Esophagus muscularis mucosa (tissue), 3 donors: ENCODE measurements around the gene SSBP4.

Experiments
- POLR2AphosphoS5 ChIP-seq, 2 donors: sonication (generic); formaldehyde crosslinking; IDR thresholded peaks; one replicate each; pipeline ENCODE4 v1.6.1; 2017; ENCODE audit warnings: antibody characterized with exemption in 2 of 2
- TF ChIP-seq, protein P1 (sequence below), 3 experiments: fragments of 200-600 bp in 2 of 3; fragments of 450-650 bp in 1 of 3; sonication (generic) in 2 of 3; IDR thresholded peaks; one replicate each; pipeline ENCODE4 v1.5.1; 2017 to 2019; ENCODE audit warnings: antibody characterized with exemption in 3 of 3, mild to moderate bottlenecking in 2 of 3, moderate library complexity in 1 of 3

DNA sequence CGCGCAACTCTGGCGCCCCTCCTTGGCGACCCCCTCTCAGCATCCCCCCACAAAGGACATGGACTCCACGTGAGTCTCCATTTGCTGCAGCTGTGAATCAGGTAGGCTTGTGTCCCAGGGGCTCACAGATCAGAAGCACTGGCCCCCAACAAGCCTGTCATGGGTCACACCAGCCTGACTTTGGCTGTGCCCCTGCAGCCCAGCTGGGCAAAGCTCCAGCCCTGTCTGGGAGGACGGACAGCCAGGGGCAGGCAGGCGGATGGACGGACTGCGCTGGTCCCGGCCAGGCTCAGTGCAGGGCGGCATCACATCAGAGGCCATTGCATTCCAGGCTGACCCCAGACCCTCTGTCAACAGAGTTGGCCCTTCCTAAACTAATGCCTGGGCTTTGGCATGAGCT lies 47.2 kb downstream of the SSBP4 start:
- TF ChIP-seq, protein P1, sequence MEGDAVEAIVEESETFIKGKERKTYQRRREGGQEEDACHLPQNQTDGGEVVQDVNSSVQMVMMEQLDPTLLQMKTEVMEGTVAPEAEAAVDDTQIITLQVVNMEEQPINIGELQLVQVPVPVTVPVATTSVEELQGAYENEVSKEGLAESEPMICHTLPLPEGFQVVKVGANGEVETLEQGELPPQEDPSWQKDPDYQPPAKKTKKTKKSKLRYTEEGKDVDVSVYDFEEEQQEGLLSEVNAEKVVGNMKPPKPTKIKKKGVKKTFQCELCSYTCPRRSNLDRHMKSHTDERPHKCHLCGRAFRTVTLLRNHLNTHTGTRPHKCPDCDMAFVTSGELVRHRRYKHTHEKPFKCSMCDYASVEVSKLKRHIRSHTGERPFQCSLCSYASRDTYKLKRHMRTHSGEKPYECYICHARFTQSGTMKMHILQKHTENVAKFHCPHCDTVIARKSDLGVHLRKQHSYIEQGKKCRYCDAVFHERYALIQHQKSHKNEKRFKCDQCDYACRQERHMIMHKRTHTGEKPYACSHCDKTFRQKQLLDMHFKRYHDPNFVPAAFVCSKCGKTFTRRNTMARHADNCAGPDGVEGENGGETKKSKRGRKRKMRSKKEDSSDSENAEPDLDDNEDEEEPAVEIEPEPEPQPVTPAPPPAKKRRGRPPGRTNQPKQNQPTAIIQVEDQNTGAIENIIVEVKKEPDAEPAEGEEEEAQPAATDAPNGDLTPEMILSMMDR (IDR thresholded peaks at IDR 0.05): no peak
- TF ChIP-seq POLR2AphosphoS5 (IDR thresholded peaks at IDR 0.05): no peak
